OCI-LY1 (cell line): ENCODE data around the gene ANO2.

Experiments
- H2AFZ ChIP-seq: fragments of 200-600 bp; sonication (generic), shearing (Covaris generic); 2 replicates; pipeline ENCODE4 v1.6.0; 2014; ENCODE audit warnings: antibody characterized with exemption, mild to moderate bottlenecking, low read length
- H3F3A ChIP-seq: fragments of 200-600 bp; sonication (generic), shearing (Covaris generic); 2 replicates; pipeline ENCODE4 v1.6.0; 2014; ENCODE audit warnings: mild to moderate bottlenecking, antibody characterized with exemption, low read length, moderate library complexity; ENCODE audit not compliant: insufficient read depth
- H3K27ac ChIP-seq: fragments of 200-600 bp; sonication (generic); 2 replicates; pipeline ENCODE4 v1.5.1; 2014; ENCODE audit warnings: low read length, mixed run types, mild to moderate bottlenecking, low read depth; ENCODE audit not compliant: poor library complexity, severe bottlenecking
- H3K27me3 ChIP-seq: fragments of 200-600 bp; sonication (generic); 2 replicates; pipeline ENCODE4 v1.6.0; 2014; ENCODE audit warnings: antibody characterized with exemption, mild to moderate bottlenecking, low read length, moderate library complexity; ENCODE audit not compliant: insufficient read depth
- H3K36me3 ChIP-seq: fragments of 200-600 bp; sonication (generic); 2 replicates; pipeline ENCODE4 v1.6.1; 2014; ENCODE audit warnings: mild to moderate bottlenecking, antibody characterized with exemption, low read length, moderate library complexity, mixed read lengths; ENCODE audit not compliant: insufficient read depth
- H3K4me1 ChIP-seq: fragments of 200-600 bp; sonication (generic); 2 replicates; pipeline ENCODE4 v1.5.1; 2014; ENCODE audit warnings: mild to moderate bottlenecking, low read length, moderate library complexity; ENCODE audit not compliant: insufficient read depth, severe bottlenecking
- H3K4me2 ChIP-seq: fragments of 200-600 bp; sonication (generic), shearing (Covaris generic); 2 replicates; pipeline ENCODE4 v1.6.1; 2014; ENCODE audit warnings: low read length
- H3K4me3 ChIP-seq: fragments of 200-600 bp; sonication (generic); 2 replicates; pipeline ENCODE4 v1.5.1; 2014; ENCODE audit warnings: low read length, low read depth, mild to moderate bottlenecking, mixed read lengths; ENCODE audit not compliant: poor library complexity, severe bottlenecking
- H3K79me2 ChIP-seq: fragments of 200-600 bp; shearing (Covaris generic); 2 replicates; pipeline ENCODE4 v1.6.1; 2016; ENCODE audit warnings: mixed run types, low read length, mixed read lengths; ENCODE audit not compliant: insufficient read depth
- H3K9ac ChIP-seq: fragments of 200-600 bp; sonication (generic), shearing (Covaris generic); 2 replicates; pipeline ENCODE4 v1.6.1; 2014; ENCODE audit warnings: mild to moderate bottlenecking, low read length, mixed read lengths
- H3K9me2 ChIP-seq: fragments of 200-600 bp; sonication (generic), shearing (Covaris generic); 2 replicates; pipeline ENCODE4 v1.6.1; 2014; ENCODE audit warnings: low read depth, mild to moderate bottlenecking, low read length, mixed read lengths
- H3K9me3 ChIP-seq: fragments of 200-600 bp; shearing (Covaris generic); 2 replicates; pipeline ENCODE4 v1.6.1; 2014; ENCODE audit warnings: low read length, mixed read lengths
- H4K20me1 ChIP-seq: fragments of 200-600 bp; sonication (generic), shearing (Covaris generic); 2 replicates; pipeline ENCODE4 v1.6.0; 2016; ENCODE audit warnings: mild to moderate bottlenecking, low read length; ENCODE audit not compliant: insufficient read depth
- EZH2 ChIP-seq: fragments of 200-600 bp; sonication (generic), shearing (Covaris generic); IDR thresholded peaks from 2 replicates; pipeline ENCODE4 v1.8.0; 2017; ENCODE audit warnings: borderline replicate concordance, mixed run types, mild to moderate bottlenecking, antibody characterized with exemption, low read length, moderate library complexity, mixed read lengths
- TF ChIP-seq, protein P1 (sequence below): fragments of 200-600 bp; sonication (generic), shearing (Covaris generic); IDR thresholded peaks from 2 replicates; pipeline ENCODE4 v1.5.1; 2017; ENCODE audit warnings: mild to moderate bottlenecking, antibody characterized with exemption, low read length, moderate library complexity, mixed read lengths

ANO2 gene

DNA sequence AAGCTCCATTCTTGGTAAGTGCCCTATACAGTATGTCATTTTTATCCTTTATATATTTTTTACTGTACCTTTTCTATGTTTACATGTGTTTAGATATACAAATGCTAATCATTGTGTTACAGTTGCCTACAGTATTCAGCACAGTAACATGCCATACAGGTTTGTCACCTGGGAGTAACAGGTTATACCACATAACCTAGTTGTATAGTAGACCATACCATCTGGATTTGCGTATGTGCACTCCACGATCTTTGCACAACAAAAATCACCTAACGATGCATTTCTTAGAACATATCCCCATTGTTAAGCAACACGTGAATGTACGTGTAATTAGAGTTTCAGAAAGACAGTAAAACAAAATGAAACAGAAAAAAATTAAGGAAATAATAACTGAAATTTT lies 11.9 kb upstream of the ANO2 start:
- H3K9me3 ChIP-seq = no peaks in the 10 kb centered on the region
- TF ChIP-seq, protein P1, sequence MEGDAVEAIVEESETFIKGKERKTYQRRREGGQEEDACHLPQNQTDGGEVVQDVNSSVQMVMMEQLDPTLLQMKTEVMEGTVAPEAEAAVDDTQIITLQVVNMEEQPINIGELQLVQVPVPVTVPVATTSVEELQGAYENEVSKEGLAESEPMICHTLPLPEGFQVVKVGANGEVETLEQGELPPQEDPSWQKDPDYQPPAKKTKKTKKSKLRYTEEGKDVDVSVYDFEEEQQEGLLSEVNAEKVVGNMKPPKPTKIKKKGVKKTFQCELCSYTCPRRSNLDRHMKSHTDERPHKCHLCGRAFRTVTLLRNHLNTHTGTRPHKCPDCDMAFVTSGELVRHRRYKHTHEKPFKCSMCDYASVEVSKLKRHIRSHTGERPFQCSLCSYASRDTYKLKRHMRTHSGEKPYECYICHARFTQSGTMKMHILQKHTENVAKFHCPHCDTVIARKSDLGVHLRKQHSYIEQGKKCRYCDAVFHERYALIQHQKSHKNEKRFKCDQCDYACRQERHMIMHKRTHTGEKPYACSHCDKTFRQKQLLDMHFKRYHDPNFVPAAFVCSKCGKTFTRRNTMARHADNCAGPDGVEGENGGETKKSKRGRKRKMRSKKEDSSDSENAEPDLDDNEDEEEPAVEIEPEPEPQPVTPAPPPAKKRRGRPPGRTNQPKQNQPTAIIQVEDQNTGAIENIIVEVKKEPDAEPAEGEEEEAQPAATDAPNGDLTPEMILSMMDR = no peak
- TF ChIP-seq EZH2 = no peak
- no peaks in the 10 kb centered on the region for H3K27me3 ChIP-seq
- no peaks in the 10 kb centered on the region for H3K9me2 ChIP-seq
- H3K4me1 ChIP-seq = no peaks in the 10 kb centered on the region
- H3F3A ChIP-seq = no peaks in the 10 kb centered on the region
- H3K4me3 ChIP-seq = no peak overlapping the region
- H4K20me1 ChIP-seq = no peaks in the 10 kb centered on the region
- no peaks in the 10 kb centered on the region for H3K79me2 ChIP-seq
- H3K9ac ChIP-seq = no peak overlapping the region
- H3K36me3 ChIP-seq = no peaks in the 10 kb centered on the region
- H3K4me2 ChIP-seq = no peak overlapping the region
- H2AFZ ChIP-seq = no peak overlapping the region
- no peak overlapping the region for H3K27ac ChIP-seq

DNA sequence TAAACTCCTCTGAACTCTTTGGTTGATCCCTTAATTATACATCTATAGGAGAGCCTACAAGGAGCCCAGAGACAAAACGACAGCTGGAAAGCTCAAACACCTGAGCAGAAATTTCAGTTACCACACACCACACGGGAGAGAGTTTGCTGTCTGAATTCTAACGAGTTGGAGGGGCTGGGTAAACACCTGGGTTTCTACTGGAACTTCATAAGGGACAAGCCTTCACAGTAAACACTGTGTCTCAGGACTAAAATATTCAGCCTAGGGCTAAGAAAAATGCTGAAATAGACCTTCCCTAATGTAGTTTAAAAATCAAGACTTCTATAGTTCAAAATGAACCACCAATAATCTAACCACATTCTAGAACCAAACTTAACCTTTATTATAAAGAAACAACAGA lies 9.6 kb upstream of the ANO2 start:
- H3K4me3 ChIP-seq = no peak overlapping the region
- no peak overlapping the region for H3K4me2 ChIP-seq
- no peaks in the 10 kb centered on the region for H3K36me3 ChIP-seq
- H2AFZ ChIP-seq = no peak overlapping the region
- H3K79me2 ChIP-seq = no peaks in the 10 kb centered on the region
- no peak overlapping the region for H3K9ac ChIP-seq
- no peaks in the 10 kb centered on the region for H3K27me3 ChIP-seq
- TF ChIP-seq EZH2 = no peak
- TF ChIP-seq, protein P1 = no peak
- no peaks in the 10 kb centered on the region for H4K20me1 ChIP-seq
- no peaks in the 10 kb centered on the region for H3K4me1 ChIP-seq
- H3K9me2 ChIP-seq = no peaks in the 10 kb centered on the region
- no peaks in the 10 kb centered on the region for H3K9me3 ChIP-seq
- no peaks in the 10 kb centered on the region for H3F3A ChIP-seq
- no peak overlapping the region for H3K27ac ChIP-seq

DNA sequence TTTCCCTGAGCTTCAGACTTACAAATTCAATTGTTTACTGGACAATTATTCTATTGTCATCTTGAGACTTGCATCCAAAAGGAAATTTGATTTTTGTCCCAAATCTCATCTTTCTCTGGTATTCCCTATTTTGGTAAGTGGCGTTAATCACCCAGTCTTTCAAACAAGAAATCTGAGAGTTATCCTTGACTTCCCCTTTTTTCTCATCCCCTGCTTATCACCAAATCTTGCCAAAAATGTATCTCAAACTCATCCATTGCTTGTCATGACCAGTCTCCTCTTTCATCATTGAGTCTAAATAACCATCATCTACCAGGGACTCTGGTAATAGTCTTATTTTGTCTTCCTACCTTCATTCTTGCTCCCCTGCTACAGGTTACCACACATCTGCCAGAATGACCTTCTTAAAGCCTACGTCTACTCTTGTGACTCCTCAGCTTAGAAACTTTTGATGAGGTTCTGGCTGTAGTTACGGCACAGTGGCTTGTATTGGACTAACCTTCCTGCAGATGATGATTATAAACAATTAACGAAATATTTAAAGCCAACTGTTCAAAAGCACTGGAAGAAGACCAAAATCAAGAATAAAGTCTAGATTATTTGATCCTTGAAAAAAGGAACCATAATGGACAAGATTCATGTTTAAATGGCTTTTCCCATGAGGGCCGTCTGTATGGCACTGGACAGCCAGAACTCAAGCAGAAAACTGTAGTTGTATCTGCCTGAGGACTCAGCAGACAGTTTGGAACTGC lies 9.0 kb upstream of the ANO2 start:
- Histone ChIP-seq H3K9ac (no peak overlapping the region), H3K27ac (no peak overlapping the region), H3F3A (no peaks in the 10 kb centered on the region), H3K9me3 (no peaks in the 10 kb centered on the region), H3K9me2 (no peaks in the 10 kb centered on the region), H3K79me2 (no peaks in the 10 kb centered on the region), H3K27me3 (no peaks in the 10 kb centered on the region), H2AFZ (no peak overlapping the region), H3K36me3 (no peaks in the 10 kb centered on the region), H3K4me1 (no peaks in the 10 kb centered on the region), H3K4me3 (no peak overlapping the region), H3K4me2 (no peak overlapping the region), H4K20me1 (no peaks in the 10 kb centered on the region)
- TF ChIP-seq EZH2 = no peak
- TF ChIP-seq, protein P1 = no peak
